ENCODE results near the gene ZNF692.

- TF ChIP-seq CTCF (IDR thresholded peaks at IDR 0.05) (peak in 1 of 4 experiments; percentile 15), POLR2AphosphoS5 (IDR thresholded peaks at IDR 0.05) (peak; percentile 91)
Measured at GRCh38 chr1:248837781-248838356, 21.0 kb downstream of the ZNF692 start, which contains the start of gene ZNF672.

Data from prostate gland (tissue), 2 donors.